PC-9 (cell line): Measurements from ENCODE around the gene SOAT2. TPM values are rescaled to one million over a fixed set of nuclear protein-coding genes. Genes with fewer than 3 reads are reported as not detected.

Experiments
- BruUV-seq: library from RNA; stranded (reverse); fragments of 400-500 nt; replicated peaks from 2 replicates; lab custom pipeline; 2021; lab: Mats Ljungman, UMichigan
- CTCF ChIA-PET: fragments of 300-600 bp; sonication (Branson Sonifier 250); formaldehyde crosslinking; loops from one replicate; lab custom pipeline; 2022; ENCODE audit warnings: antibody characterized with exemption; lab: Charles Lee
- POLR2A ChIA-PET: fragments of 300-600 bp; sonication (Branson Sonifier 250); formaldehyde crosslinking; loops from one replicate; lab custom pipeline; 2022; ENCODE audit warnings: antibody characterized with exemption; ENCODE audit not compliant: unreplicated experiment; lab: Charles Lee
- DNase-seq, 2 experiments: peaks; one replicate each; pipeline versions ENCODE4 v3.0.0 to v3.0.0-alpha.2; 2015 to 2022; ENCODE audit warnings: mixed read lengths in 1 of 2
- H2AFZ ChIP-seq: fragments of 200-600 bp; sonication (generic); 2 replicates; pipeline ENCODE4 v1.8.1; 2017; ENCODE audit warnings: antibody characterized with exemption
- H3F3A ChIP-seq: fragments of 200-600 bp; sonication (generic); 2 replicates; pipeline ENCODE4 v1.8.1; 2017; ENCODE audit warnings: antibody characterized with exemption, mild to moderate bottlenecking, low read depth; ENCODE audit not compliant: insufficient read depth
- H3K27ac ChIP-seq: fragments of 200-600 bp; sonication (generic); 2 replicates; pipeline ENCODE4 v1.6.1; 2016; ENCODE audit warnings: mixed run types
- H3K27me3 ChIP-seq: fragments of 200-600 bp; sonication (generic); 2 replicates; pipeline ENCODE4 v1.6.1; 2016; ENCODE audit warnings: low read depth, mixed run types; ENCODE audit not compliant: insufficient read depth
- H3K36me3 ChIP-seq: fragments of 200-600 bp; sonication (generic); 2 replicates; pipeline ENCODE4 v1.6.1; 2016; ENCODE audit warnings: low read depth, mixed run types
- H3K4me1 ChIP-seq: fragments of 200-600 bp; sonication (generic); replicated peaks from 2 replicates; pipeline ENCODE4 v1.6.1; 2016; ENCODE audit warnings: mixed run types; ENCODE audit not compliant: insufficient read depth
- H3K4me2 ChIP-seq: fragments of 200-600 bp; sonication (generic); 2 replicates; pipeline ENCODE4 v1.6.1; 2017; ENCODE audit warnings: mixed run types
- H3K4me3 ChIP-seq: fragments of 200-600 bp; sonication (generic); 2 replicates; pipeline ENCODE4 v1.6.1; 2016; ENCODE audit warnings: mixed run types
- H3K79me2 ChIP-seq: fragments of 200-600 bp; sonication (generic); 2 replicates; pipeline ENCODE4 v1.6.1; 2017; ENCODE audit warnings: low read depth, mixed run types
- H3K9me2 ChIP-seq: fragments of 200-600 bp; sonication (generic); 2 replicates; pipeline ENCODE4 v1.8.1; 2017; ENCODE audit warnings: mild to moderate bottlenecking; ENCODE audit not compliant: insufficient read depth
- H3K9me3 ChIP-seq: fragments of 200-600 bp; sonication (generic); 2 replicates; pipeline ENCODE4 v1.8.1; 2016; ENCODE audit warnings: low read depth; ENCODE audit not compliant: insufficient read depth
- H4K20me1 ChIP-seq: fragments of 200-600 bp; sonication (generic); 2 replicates; pipeline ENCODE4 v1.8.1; 2017; ENCODE audit not compliant: insufficient read depth
- CTCF ChIP-seq: fragments of 200-600 bp; sonication (generic); conservative IDR thresholded peaks from 2 replicates; pipeline ENCODE4 v1.6.1; 2017; ENCODE audit warnings: mixed run types, antibody characterized with exemption, mild to moderate bottlenecking, moderate library complexity
- EZH2 ChIP-seq: fragments of 200-600 bp; sonication (generic); IDR thresholded peaks from 2 replicates; pipeline ENCODE4 v1.8.0; 2017; ENCODE audit warnings: antibody characterized with exemption, low read depth
- intact Hi-C: fragments of 100-400 bp; cut with micrococcal nuclease; formaldehyde crosslinking; loops from one replicate; pipeline ENCODE4 v1.10.0; 2022; ENCODE audit not compliant: unreplicated experiment
- total RNA-seq: library from RNA; stranded (reverse); gene quantifications from 2 replicates; pipeline ENCODE4 v1.2.3, GENCODE V29; 2021

Gene SOAT2
- total RNA-seq, 1 experiment from 2014 or later = 0.79 TPM

DNA sequence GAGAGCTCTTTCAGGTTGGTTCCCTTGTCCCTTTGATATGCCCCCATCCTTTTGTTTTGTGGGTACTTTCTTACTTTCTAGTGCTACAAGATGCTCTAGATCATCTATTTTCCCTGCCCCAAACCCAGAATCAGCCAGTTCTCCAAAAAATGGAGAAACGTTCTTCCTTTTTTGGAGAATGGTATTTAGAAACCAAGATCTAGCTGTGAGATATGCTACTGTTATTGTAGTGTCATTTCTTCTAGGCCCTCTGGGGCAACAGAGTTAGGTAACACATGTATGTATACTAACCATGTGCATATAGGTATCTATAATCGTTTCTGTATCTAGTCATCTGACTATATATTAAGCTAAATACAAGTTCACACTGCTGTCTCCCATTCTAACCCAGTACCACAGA, 12.7 kb upstream of the SOAT2 start:
- H3K27ac ChIP-seq = no peak overlapping the region
- no peaks in the 10 kb centered on the region for H3K9me2 ChIP-seq
- no TSS peak for BruUV-seq
- no peaks in the 10 kb centered on the region for H3K4me1 ChIP-seq
- H3K4me3 ChIP-seq = no peak overlapping the region
- no peaks in the 10 kb centered on the region for H3K79me2 ChIP-seq
- H3K4me2 ChIP-seq = no peak overlapping the region
- intact Hi-C loops = no loop called here
- TF ChIP-seq EZH2 (no peak), CTCF (no peak)
- ChIA-PET CTCF (no interaction called here), POLR2A (no interaction called here)
- DNase-seq = no peak
- H3K27me3 ChIP-seq = no peaks in the 10 kb centered on the region
- H3K36me3 ChIP-seq = no peaks in the 10 kb centered on the region
- no peak overlapping the region for H2AFZ ChIP-seq
- no peaks in the 10 kb centered on the region for H4K20me1 ChIP-seq
- no peaks in the 10 kb centered on the region for H3K9me3 ChIP-seq
- H3F3A ChIP-seq = no peaks in the 10 kb centered on the region

- no TSS peak for BruUV-seq
- intact Hi-C loops = no loop called here
- Histone ChIP-seq H4K20me1 (no peaks in the 10 kb centered on the region), H3F3A (0 out of 2 replicates have a peak, but pooled peaks cover 4% of the 10 kb centered on the region), H2AFZ (no peak overlapping the region), H3K79me2 (no peaks in the 10 kb centered on the region), H3K27ac (no peak overlapping the region), H3K4me1 (peaks cover 10% of the 10 kb centered on the region), H3K36me3 (no peaks in the 10 kb centered on the region), H3K9me2 (no peaks in the 10 kb centered on the region), H3K27me3 (no peaks in the 10 kb centered on the region), H3K4me2 (no peak overlapping the region), H3K9me3 (no peaks in the 10 kb centered on the region), H3K4me3 (no peak overlapping the region)
- POLR2A ChIA-PET = no interaction called here
- CTCF ChIA-PET = no interaction called here
- no peak for TF ChIP-seq CTCF
- TF ChIP-seq EZH2 = no peak
- no peak for DNase-seq
Observed at GRCh38 chr12:53091756-53092155, 11.5 kb upstream of the SOAT2 start.

- DNase-seq = no peak
- H4K20me1 ChIP-seq = no peaks in the 10 kb centered on the region
- H3K4me1 ChIP-seq = peaks cover 14% of the 10 kb centered on the region
- ChIA-PET POLR2A (no interaction called here), CTCF (no interaction called here)
- TF ChIP-seq CTCF (no peak), EZH2 (no peak)
- no peaks in the 10 kb centered on the region for H3K27me3 ChIP-seq
- H3K9me2 ChIP-seq = no peaks in the 10 kb centered on the region
- BruUV-seq = no TSS peak
- no peak overlapping the region for H2AFZ ChIP-seq
- H3K36me3 ChIP-seq = no peaks in the 10 kb centered on the region
- no peaks in the 10 kb centered on the region for H3K79me2 ChIP-seq
- H3K4me2 ChIP-seq = no peak overlapping the region
- no peak overlapping the region for H3K4me3 ChIP-seq
- intact Hi-C loops = no loop called here
- H3F3A ChIP-seq = peaks cover 24% of the 10 kb centered on the region; the same call in 1 of the 2 replicates
- H3K9me3 ChIP-seq = no peaks in the 10 kb centered on the region
- no peak overlapping the region for H3K27ac ChIP-seq
Observed at GRCh38 chr12:53093777-53094393, 9.4 kb upstream of the SOAT2 start.
